HG02642 (cell line): ENCODE data around the gene CRYBA2.
A peak's percentile ranks its signal among the peaks of the same experiment; 100 is the strongest.

Source experiments
- ATAC-seq: cut with Tn5 transposase; IDR thresholded peaks from one replicate; pipeline ENCODE4 v1.9.1; 2021; ENCODE audit warnings: mild to moderate bottlenecking; ENCODE audit not compliant: unreplicated experiment, poor library complexity

The CRYBA2 gene

DNA sequence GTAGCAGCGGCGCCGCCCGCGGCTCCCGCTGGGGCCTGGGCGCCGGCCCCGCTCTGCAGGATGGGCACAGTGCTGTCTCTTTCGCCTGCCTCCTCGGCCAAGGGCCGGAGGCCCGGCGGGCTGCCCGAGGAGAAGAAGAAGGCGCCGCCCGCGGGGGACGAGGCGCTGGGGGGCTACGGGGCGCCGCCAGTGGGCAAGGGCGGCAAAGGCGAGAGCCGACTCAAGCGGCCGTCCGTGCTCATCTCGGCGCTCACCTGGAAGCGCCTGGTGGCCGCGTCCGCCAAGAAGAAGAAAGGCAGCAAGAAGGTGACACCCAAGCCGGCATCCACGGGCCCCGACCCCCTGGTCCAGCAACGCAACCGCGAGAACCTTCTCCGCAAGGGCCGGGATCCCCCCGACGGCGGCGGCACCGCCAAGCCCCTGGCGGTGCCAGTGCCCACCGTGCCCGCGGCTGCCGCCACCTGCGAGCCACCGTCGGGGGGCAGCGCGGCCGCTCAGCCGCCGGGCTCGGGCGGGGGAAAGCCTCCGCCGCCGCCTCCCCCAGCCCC lies 33.4 kb downstream of the CRYBA2 start:
- no peak for ATAC-seq

GRCh38 chr2:218959141-218959731 lies 34.0 kb downstream of the CRYBA2 start, which contains the start of gene CDK5R2:
CDK5R2 (plus strand) TSS chr2:218959666; CDS start chr2:218959821, 155 bp downstream.
- ATAC-seq, result peak; percentile 95

DNA sequence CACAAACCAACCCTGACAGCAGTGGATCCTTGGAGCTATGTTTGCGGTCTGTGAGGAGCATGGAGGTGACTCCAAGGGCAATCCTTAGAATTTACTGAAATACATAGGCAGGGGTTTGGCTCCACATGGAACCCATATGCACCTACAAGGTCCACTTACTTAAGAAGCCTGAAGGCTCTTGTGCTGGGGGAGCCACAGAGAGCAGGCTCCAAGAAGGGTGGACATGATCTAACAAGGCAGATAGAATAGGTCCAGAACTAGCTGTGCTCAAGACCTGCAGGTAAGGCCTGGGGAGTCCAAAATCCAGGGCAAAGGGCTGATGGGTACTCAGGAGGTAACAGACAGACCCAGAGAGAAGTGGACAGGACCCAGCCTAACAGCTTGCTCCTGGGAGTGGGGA lies 34.9 kb downstream of the CRYBA2 start:
- ATAC-seq, result no peak

DNA sequence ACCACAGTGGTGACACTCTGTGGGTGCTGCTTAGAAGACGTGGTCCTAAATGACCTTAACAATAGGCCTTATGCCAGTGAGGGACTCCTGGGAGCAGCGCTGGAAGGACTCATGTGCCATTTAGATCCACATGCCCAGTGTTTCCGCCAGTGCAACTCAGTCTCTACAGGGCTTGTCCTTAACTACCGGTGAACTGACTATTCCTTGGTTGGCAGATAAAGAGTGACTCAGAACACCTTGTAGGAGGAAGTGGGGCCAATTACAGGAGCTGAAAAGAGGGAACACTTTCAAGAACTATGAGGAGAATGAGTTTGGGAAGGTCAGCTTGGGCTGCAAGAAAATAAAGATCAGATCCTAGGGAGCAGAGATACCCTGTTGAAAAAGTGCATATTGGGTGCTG lies 35.6 kb downstream of the CRYBA2 start:
- no peak for ATAC-seq

GRCh38 chr2:218956039-218956438 lies 37.2 kb downstream of the CRYBA2 start:
- ATAC-seq, result no peak

DNA sequence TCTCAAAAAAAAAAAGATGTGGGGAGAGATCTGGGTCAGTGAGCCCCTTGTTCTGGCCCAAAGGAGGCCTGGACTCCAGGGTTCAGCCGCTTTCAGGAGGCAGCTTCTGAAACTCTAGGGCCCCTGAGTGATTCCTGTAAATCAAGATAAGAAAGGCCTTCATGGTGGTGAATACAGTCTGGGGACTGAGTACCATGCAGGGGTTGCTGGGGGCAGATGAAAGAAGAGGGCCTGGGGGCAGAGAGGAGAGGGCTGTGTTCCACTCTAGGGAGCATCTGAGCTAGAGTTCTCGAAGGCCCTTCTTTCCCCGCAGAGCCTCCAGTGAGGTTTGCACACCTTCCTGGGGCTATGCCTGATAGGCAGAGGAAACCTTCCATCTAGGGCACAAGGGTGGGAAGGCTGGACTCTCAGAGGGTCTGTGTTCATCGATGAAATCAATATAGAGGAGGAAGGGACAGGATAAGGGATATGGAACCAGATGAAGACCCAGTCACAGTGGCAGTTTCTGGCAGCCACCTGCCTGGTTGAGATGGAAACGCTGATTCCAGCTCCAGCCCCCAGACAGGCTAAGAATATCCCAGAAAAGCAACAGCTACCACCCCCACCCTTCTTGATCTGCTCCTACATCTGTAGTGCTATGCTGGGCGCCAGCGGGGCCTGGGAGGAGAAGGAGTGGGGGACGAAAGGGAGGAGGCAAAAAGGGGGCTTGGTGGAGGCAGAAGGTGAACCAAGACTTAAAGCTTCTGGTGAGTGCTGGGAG lies 38.5 kb downstream of the CRYBA2 start:
- ATAC-seq, result no peak

DNA sequence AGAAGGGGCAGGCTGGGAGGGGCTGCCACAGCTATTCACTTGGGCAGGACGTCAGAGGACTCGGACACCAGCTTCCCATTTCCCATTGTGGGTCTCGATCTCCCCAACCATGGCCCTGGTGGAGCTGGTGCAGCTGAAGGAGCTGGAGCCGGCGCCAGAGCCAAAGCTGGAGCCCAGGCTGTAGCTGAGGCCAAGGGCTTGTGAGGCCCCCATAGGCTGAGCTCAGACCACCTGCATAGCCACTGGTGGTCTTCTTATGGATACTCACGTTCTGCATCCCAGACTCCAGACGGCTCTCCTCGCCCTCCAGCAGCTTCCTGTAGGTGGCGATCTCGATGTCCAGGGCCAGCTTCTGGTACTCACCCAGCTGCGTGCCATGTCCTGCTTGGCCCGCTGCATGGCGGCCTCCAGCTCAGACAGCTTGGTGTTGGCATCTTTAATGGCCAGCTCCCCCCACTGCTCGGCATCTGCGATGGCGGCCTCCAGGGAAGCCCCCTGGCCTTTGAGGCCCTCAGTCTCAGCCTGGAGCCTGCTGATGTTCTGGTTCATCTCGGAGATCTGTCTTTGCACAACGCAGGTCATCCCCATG lies 39.8 kb downstream of the CRYBA2 start:
- no peak for ATAC-seq

DNA sequence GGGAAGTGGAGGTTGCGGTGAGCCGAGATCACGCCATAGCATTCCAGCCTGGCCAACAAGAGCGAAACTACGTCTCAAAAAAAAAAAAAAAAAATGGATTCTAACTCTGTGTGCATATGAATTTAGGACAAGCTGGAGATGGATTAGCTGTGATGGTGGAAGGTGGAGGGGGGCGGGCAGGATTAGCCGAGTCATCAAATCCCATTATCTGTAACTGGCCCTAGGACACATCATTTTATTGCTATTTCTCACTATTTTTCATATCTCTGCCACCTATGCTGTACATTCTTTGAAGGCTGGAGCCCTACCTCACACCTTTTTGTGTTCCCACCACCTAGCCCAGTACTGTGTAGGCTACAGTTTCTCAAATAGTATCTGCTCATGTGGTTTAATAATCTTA lies 41.1 kb downstream of the CRYBA2 start:
- no peak for ATAC-seq

DNA sequence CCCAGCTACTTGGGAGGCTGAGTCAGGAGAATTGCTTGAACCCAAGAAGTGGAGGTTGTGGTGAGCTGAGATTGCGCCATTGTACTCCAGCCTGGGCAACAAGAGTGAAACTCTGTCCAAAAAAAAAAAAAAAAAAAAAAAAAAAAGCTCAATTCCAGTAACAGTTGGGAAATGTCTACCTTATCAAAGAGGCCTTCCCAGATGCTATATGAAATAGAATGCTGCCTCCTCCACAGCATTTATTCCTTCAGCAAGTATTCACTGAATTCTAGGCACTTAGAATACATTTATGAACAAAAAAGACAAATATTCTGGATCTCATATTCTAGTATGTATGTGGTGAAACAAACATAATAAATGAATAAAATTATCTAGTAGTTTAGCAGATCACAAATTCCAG lies 46.6 kb downstream of the CRYBA2 start:
- no peak for ATAC-seq

- ATAC-seq, result no peak
Observed at GRCh38 chr2:218944759-218945404, 48.3 kb downstream of the CRYBA2 start.
